Common myeloid progenitor, CD34-positive (primary cell): ENCODE results near the gene ASAP3.
"Not testable (repeated sequence)": the region's sequence is repeated elsewhere in the genome, so short reads cannot be mapped to it uniquely, and the experiment has no call there.

Experiments used
- CTCF ChIA-PET: fragments of 350-600 bp; sonication (Branson Sonifier 250); formaldehyde crosslinking; loops from one replicate; lab custom pipeline; 2021; ENCODE audit warnings: antibody characterized with exemption; lab: Charles Lee
- POLR2A ChIA-PET: fragments of 350-600 bp; sonication (Branson Sonifier 250); formaldehyde crosslinking; loops from one replicate; lab custom pipeline; 2021; ENCODE audit warnings: antibody characterized with exemption; lab: Charles Lee
- DNase-seq, 3 donors: peaks; one replicate each; pipeline versions ENCODE4 v3.0.0 to v3.0.0-alpha.2; 2013
- H3K27ac ChIP-seq, 2 experiments: 1 replicate in 1 of 2; 2 replicates in 1 of 2; pipeline ENCODE4 v1.7.0; 2013; ENCODE audit warnings: inconsistent platforms in 2 of 2, low read length in 2 of 2, mild to moderate bottlenecking in 2 of 2, low read depth in 1 of 2, moderate library complexity in 1 of 2; ENCODE audit not compliant: severe bottlenecking in 2 of 2, insufficient read depth in 1 of 2, poor library complexity in 1 of 2
- H3K27me3 ChIP-seq, 5 experiments: replicated peaks in 2 of 5; 1 replicate in 3 of 5; 2 replicates in 2 of 5; pipeline versions ENCODE4 v1.6.1 to v1.7.0; 2013; ENCODE audit warnings: low read length in 4 of 5, mild to moderate bottlenecking in 2 of 5, moderate library complexity in 2 of 5, inconsistent platforms in 1 of 5; ENCODE audit not compliant: insufficient read depth in 5 of 5, control insufficient read depth in 4 of 5
- H3K36me3 ChIP-seq, 4 experiments: 1 replicate in 2 of 4; 2 replicates in 2 of 4; pipeline versions ENCODE4 v1.6.1 to v1.7.0; 2013; ENCODE audit warnings: low read length in 3 of 4, control low read depth in 1 of 4, mild to moderate bottlenecking in 1 of 4; ENCODE audit not compliant: control insufficient read depth in 4 of 4, insufficient read depth in 4 of 4
- H3K4me1 ChIP-seq, 4 experiments: 1 replicate in 3 of 4; 2 replicates in 1 of 4; pipeline versions ENCODE4 v1.6.1 to v1.7.1; 2013; ENCODE audit warnings: low read length in 3 of 4, mild to moderate bottlenecking in 3 of 4, control low read depth in 1 of 4, inconsistent platforms in 1 of 4, moderate library complexity in 1 of 4; ENCODE audit not compliant: control insufficient read depth in 4 of 4, insufficient read depth in 4 of 4; ENCODE audit errors: control extremely low read depth in 1 of 4
- H3K4me3 ChIP-seq, 7 experiments: 1 replicate in 4 of 7; 2 replicates in 3 of 7; pipeline versions ENCODE4 v1.5.1 to v1.7.0; 2013; ENCODE audit warnings: mild to moderate bottlenecking in 7 of 7, low read length in 6 of 7, moderate library complexity in 6 of 7, inconsistent platforms in 2 of 7, low read depth in 2 of 7, control low read depth in 1 of 7; ENCODE audit not compliant: insufficient read depth in 4 of 7, control insufficient read depth in 1 of 7; ENCODE audit errors: extremely low read depth in 1 of 7
- H3K9me3 ChIP-seq, 5 experiments: 1 replicate in 4 of 5; 2 replicates in 1 of 5; pipeline versions ENCODE4 v1.6.1 to v1.7.1; 2013; ENCODE audit warnings: low read length in 4 of 5, mild to moderate bottlenecking in 2 of 5, inconsistent platforms in 1 of 5, low read depth in 1 of 5, moderate library complexity in 1 of 5; ENCODE audit not compliant: control insufficient read depth in 4 of 5, insufficient read depth in 2 of 5; ENCODE audit errors: control extremely low read depth in 1 of 5
- WGBS: methylation state at CpG from one replicate; pipeline ENCODE4 v1.1.5; 2013; ENCODE audit not compliant: insufficient coverage; 5-methylcytosine and 5-hydroxymethylcytosine counted together

The ASAP3 gene

DNA sequence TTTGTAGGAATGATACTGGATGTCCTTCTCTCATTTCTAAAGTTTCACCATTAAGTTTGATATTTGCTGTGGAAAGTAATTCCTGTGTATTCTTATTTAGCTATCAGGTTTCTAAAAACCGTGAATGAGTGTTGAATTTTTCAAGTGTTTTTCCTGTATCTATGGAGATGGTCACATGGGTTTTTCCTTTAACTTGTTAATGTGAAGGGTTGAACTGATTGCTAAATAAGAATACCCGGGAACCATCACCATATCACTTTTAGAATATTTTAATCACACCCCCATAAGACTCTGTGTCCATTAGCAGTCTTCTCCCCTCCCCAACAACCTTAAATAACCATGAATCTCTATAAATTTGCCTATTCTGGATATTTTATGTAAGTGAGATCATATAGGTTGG is 16.5 kb upstream of the ASAP3 start:
- Histone ChIP-seq H3K36me3 (no peaks in the 10 kb centered on the region), H3K27ac (no peak overlapping the region), H3K9me3 (no peaks in the 10 kb centered on the region), H3K27me3 (no peaks in the 10 kb centered on the region), H3K4me1 (peaks cover 0 to 3% (median 1%) of the 10 kb centered on the region in 4 experiments), H3K4me3 (no peak overlapping the region)
- DNase-seq, result no peak
- WGBS, result no CpG with 5 or more reads among the region's 2 CpGs
- ChIA-PET CTCF (interaction anchor here (0.6 to 11.2 kb wide), 5 partner anchors 15 to 44 kb away, joined by 3 to 183 read pairs (median 7); no protein-coding TSS in a partner anchor), POLR2A (no interaction called here)

DNA sequence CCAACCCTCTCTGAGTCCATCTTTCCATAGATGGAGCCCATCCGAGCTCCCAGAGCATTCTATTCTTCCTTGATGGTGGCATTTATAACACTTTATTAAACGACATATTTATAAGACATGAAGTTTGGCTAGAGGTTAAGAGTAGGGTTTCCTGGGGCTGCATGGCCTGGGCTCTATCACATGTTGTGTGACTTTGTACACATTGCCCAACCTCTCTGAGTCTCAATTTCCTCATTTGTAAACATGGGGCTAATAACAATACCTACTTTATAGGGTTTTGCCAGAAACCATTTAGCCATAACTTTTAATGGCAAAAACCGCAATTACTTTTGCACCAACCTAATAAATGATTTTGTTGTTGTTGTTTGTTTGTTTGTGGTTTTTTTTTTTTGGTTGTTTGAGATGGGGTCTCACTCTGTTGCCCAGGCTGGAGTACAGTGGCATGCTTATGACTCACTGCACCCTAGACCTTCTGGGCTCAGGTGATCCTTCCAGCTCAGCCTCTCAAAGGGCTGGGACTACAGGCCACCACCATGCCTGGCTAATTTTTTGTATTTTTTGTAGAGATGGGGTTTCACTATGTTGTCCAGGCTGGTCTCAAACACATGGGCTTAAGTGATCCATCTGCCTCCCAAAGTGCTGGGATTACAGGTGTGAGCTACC is 13.9 kb upstream of the ASAP3 start:
- CTCF ChIA-PET, result interaction anchor here (0.8 to 11.2 kb wide), 23 partner anchors 8 to 168 kb away, joined by 3 to 183 read pairs (median 8); partner anchors contain the start of genes E2F2 and HNRNPR

DNA sequence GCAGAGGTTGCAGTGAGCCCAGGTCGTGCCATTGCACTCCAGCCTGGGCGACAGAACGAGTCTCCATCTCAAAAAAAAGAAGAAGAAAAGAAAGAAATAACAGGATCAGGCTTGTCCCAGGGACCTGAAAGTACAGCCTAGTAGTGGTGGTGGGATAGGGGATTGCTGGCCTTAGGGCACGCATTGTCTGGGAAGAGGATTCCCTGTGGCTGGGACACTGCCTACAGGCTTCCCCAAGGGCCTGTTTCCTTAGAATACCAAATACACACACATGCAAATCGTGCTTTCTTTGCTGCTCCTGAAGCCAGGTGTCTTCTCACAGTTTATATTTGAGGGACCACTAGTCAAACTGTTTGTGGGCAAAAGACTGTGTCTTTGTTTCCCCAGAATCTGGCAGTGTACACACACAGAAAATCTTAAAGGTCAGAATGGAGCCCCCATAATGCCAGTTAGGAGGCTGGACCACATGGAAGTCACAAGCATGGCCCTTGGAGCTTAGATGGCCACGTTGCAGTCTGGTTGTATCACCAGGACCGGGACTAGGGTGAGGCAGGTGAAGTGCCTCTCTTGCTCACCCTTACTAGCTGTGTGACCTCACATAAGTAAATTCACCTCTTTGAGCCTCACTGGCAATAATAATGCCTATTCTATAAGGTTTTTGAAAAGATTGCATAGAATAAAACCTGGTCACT is 12.7 kb upstream of the ASAP3 start:
- Histone ChIP-seq H3K27ac (no peak overlapping the region), H3K36me3 (no peaks in the 10 kb centered on the region), H3K9me3 (no peaks in the 10 kb centered on the region), H3K27me3 (no peaks in the 10 kb centered on the region), H3K4me3 (no peak overlapping the region), H3K4me1 (peaks cover 0 to 3% (median 1%) of the 10 kb centered on the region in 4 experiments)
- ChIA-PET CTCF (interaction anchor here (0.6 to 11.2 kb wide), 29 partner anchors 7 to 168 kb away, joined by 3 to 183 read pairs (median 4); partner anchors contain the start of genes E2F2 and HNRNPR), POLR2A (interaction anchor here (0.6 to 1.3 kb wide), 5 partner anchors 11 to 1402 kb away, joined by 3 to 6 read pairs (median 5); partner anchors contain the start of gene PITHD1)
- 89% methylated on average over 5 of the region's 7 CpGs for WGBS
- DNase-seq, result no peak

More for the DNA sequence above, 13.9 kb upstream of the ASAP3 start:
- H3K36me3 ChIP-seq, result no peaks in the 10 kb centered on the region
- no peaks in the 10 kb centered on the region for H3K27me3 ChIP-seq
- DNase-seq, result no peak
- no CpG with 5 or more reads among the region's 3 CpGs for WGBS
- H3K4me3 ChIP-seq, result no peak overlapping the region
- no peaks in the 10 kb centered on the region for H3K9me3 ChIP-seq
- no peak overlapping the region for H3K27ac ChIP-seq
- POLR2A ChIA-PET, result interaction anchor here (0.7 to 1.5 kb wide), 4 partner anchors 13 to 136 kb away, joined by 3 to 5 read pairs (median 4); no protein-coding TSS in a partner anchor
- peaks cover 0 to 3% (median 1%) of the 10 kb centered on the region in 4 experiments for H3K4me1 ChIP-seq

DNA sequence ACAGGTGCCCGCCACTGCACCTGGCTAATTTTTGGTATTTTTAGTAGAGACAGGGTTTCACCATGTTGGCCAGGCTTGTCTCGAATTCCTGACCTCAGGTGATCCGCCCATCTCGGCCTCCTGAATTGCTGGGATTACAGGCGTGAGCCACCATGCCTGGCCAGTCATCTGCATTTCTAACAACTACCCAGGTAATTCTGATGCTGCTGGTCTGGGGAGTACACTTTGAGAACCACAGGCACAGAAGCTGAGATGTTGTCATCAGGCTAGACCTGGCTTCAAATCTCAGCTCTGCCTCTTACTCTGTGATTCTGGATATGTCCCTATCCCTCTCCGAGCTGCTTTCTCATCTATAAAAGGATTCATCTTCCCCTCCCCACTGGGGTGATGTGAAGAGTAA is 10.9 kb upstream of the ASAP3 start:
- POLR2A ChIA-PET, H3K36me3 ChIP-seq, DNase-seq, H3K27ac ChIP-seq, H3K27me3 ChIP-seq, H3K9me3 ChIP-seq, H3K4me3 ChIP-seq, H3K4me1 ChIP-seq: not testable (repeated sequence)
- 92% methylated on average over 5 of the region's 6 CpGs for WGBS
- CTCF ChIA-PET, result interaction anchor here (1.0 to 11.2 kb wide), 11 partner anchors 9 to 163 kb away, joined by 3 to 183 read pairs (median 8); no protein-coding TSS in a partner anchor

DNA sequence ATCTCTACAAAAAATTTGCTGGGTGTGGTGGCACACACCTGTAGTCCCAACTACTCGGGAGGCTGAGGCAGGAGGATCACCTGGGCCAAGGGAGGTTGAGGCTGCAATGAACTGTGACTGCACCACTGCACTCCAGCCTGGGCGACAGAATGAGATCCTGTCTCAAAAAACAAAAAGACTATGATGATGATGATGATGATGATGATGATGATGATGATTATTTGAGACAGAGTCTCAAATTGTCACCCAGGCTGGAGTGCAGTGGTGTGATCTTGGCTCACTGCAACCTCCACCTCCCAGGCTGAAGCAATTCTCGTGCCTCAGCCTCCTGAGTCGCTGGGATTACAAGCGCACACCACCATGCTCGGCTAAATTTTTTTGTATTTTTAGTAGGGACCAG is 8.8 kb upstream of the ASAP3 start:
- POLR2A ChIA-PET, H3K27me3 ChIP-seq: not testable (repeated sequence)
- WGBS, result 90% methylated on average over 5 of the region's 6 CpGs

DNA sequence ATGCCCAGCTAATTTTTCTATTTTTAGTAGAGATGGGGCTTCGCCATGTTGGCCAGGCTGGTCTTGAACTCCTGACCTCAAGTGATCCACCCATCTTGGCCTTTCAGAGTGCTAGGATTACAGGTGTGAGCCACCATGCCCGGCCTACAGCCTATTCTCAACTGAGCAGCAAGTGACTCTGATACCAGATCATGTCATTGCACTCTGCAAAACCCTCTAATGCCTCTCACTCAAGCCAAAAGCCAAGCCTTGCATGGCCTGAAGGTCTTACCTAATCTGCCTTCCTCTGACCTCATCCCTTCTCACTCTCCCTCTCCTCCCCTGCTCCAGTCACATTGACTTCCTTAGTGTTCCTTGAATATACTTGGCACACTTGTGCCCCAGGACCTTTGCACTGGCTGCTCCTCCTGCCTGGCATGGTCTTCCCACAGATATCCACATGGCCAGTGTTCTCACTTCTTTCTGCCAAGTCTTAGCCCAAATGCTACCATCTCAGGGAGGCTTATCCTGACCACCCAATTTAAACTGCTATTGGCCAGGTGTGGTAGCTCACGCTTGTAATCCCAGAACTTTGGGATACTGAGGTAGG is 8.2 kb upstream of the ASAP3 start:
- no peak overlapping the region for H3K4me3 ChIP-seq

More for the DNA sequence above, 8.8 kb upstream of the ASAP3 start:
- not testable (repeated sequence) for H3K4me3 ChIP-seq, H3K36me3 ChIP-seq, H3K9me3 ChIP-seq, H3K4me1 ChIP-seq, DNase-seq, H3K27ac ChIP-seq
- CTCF ChIA-PET, result interaction anchor here (11.2 kb wide), 1 partner anchor 45 kb away, joined by 183 read pairs; no protein-coding TSS in a partner anchor

More for the DNA sequence above, 8.2 kb upstream of the ASAP3 start:
- 97% methylated on average over 3 of the region's 3 CpGs for WGBS
- peaks cover 0 to 6% (median 5%) of the 10 kb centered on the region in 5 experiments for H3K27me3 ChIP-seq
- H3K27ac ChIP-seq, result no peak overlapping the region
- H3K9me3 ChIP-seq, result no peaks in the 10 kb centered on the region
- H3K4me1 ChIP-seq, result no peaks in the 10 kb centered on the region
- DNase-seq, result no peak
- no peaks in the 10 kb centered on the region for H3K36me3 ChIP-seq
- ChIA-PET POLR2A (no interaction called here), CTCF (interaction anchor here (11.2 kb wide), 1 partner anchor 46 kb away, joined by 183 read pairs; no protein-coding TSS in a partner anchor)
